HCT116 (cell line): ENCODE results near the gene ADD2. TPM values are rescaled to one million over a fixed set of nuclear protein-coding genes. Genes with fewer than 3 reads are reported as not detected.

Experiments used
- ATAC-seq: fragments of 200-7000 bp; cut with Tn5 transposase; 2 replicates; pipeline ENCODE4 v1.9.1; 2020; ENCODE audit warnings: mild to moderate bottlenecking, moderate library complexity
- BruUV-seq: library from RNA; stranded (reverse); fragments of 400-500 nt; replicated peaks from 2 replicates; lab custom pipeline; 2021; lab: Mats Ljungman, UMichigan
- CTCF ChIA-PET: fragments of 300-600 bp; sonication (Branson Sonifier 250); formaldehyde crosslinking; loops from one replicate; lab custom pipeline; 2021; ENCODE audit warnings: antibody characterized with exemption; lab: Charles Lee
- POLR2A ChIA-PET: fragments of 300-600, 350-600 bp; sonication (Branson Sonifier 250); formaldehyde crosslinking; loops from one replicate; lab custom pipeline; 2021; ENCODE audit warnings: antibody characterized with exemption; lab: Charles Lee
- RAD21 ChIA-PET, 2 experiments: fragments of 300-600 bp; sonication (Branson Sonifier 250); formaldehyde crosslinking; loops; one replicate each; lab custom pipeline; 2023; ENCODE audit warnings: low total read pairs in 2 of 2; ENCODE audit not compliant: uncharacterized antibody in 2 of 2, unreplicated experiment in 2 of 2, low non-redundant PET in 1 of 2; lab: Charles Lee
- DNase-seq: peaks from one replicate; pipeline ENCODE4 v3.0.0-alpha.2; 2010; ENCODE audit warnings: low read depth, low spot score
- H2AFZ ChIP-seq: fragments of 200-600 bp; shearing (Covaris generic), sonication (generic); 2 replicates; pipeline ENCODE4 v1.6.1; 2017; ENCODE audit warnings: low read depth, mixed run types, mixed read lengths, antibody characterized with exemption, low read length; ENCODE audit not compliant: poor library complexity, severe bottlenecking
- H3K27ac ChIP-seq: 2 replicates; pipeline ENCODE4 v1.5.1; 2012; ENCODE audit warnings: low read depth, low read length
- H3K27me3 ChIP-seq: fragments of 200-600 bp; sonication (generic); 2 replicates; pipeline ENCODE4 v1.6.1; 2016; ENCODE audit warnings: mixed run types, low read length, mixed read lengths; ENCODE audit not compliant: insufficient read depth
- H3K36me3 ChIP-seq, 2 experiments: fragments of 200-500 bp in 1 of 2; fragments of 200-600 bp in 1 of 2; sonication (Bioruptor generic) in 1 of 2; sonication (generic) in 1 of 2; 2 replicates each; pipeline versions ENCODE4 v1.5.1 to v1.6.1; 2014 to 2016; ENCODE audit warnings: low read length in 2 of 2, inconsistent platforms in 1 of 2, mixed read lengths in 1 of 2, mixed run types in 1 of 2; ENCODE audit not compliant: insufficient read depth in 2 of 2, control insufficient read depth in 1 of 2
- H3K4me1 ChIP-seq, 2 experiments: fragments of 200-600 bp in 1 of 2; sonication (generic) in 1 of 2; 2 replicates each; pipeline versions ENCODE4 v1.5.1 to v1.6.1; 2012 to 2017; ENCODE audit warnings: low read length in 2 of 2, inconsistent platforms in 1 of 2, mild to moderate bottlenecking in 1 of 2, mixed read lengths in 1 of 2, mixed run types in 1 of 2, moderate library complexity in 1 of 2; ENCODE audit not compliant: insufficient read depth in 2 of 2, control insufficient read depth in 1 of 2
- H3K4me2 ChIP-seq: fragments of 200-600 bp; sonication (generic); 2 replicates; pipeline ENCODE4 v1.6.1; 2017; ENCODE audit warnings: mixed run types, low read length, mixed read lengths
- H3K4me3 ChIP-seq, 2 experiments: fragments of 200-600 bp in 1 of 2; sonication (generic) in 1 of 2; replicated peaks in 1 of 2; 2 replicates each; pipeline ENCODE4 v1.5.1; 2011 to 2016; ENCODE audit warnings: low read length in 2 of 2, control low read depth in 1 of 2, low read depth in 1 of 2, mild to moderate bottlenecking in 1 of 2, mixed read lengths in 1 of 2, mixed run types in 1 of 2
- H3K79me2 ChIP-seq: fragments of 200-600 bp; sonication (generic); 2 replicates; pipeline ENCODE4 v1.6.1; 2017; ENCODE audit warnings: mild to moderate bottlenecking, mixed run types, low read length, moderate library complexity, mixed read lengths; ENCODE audit not compliant: insufficient read depth
- H3K9ac ChIP-seq: fragments of 200-600 bp; sonication (generic); 2 replicates; pipeline ENCODE4 v1.6.1; 2016; ENCODE audit warnings: low read length, mixed read lengths
- H3K9me2 ChIP-seq: fragments of 200-600 bp; sonication (generic), shearing (Covaris generic); 2 replicates; pipeline ENCODE4 v1.6.1; 2017; ENCODE audit warnings: mixed run types, mild to moderate bottlenecking, moderate library complexity; ENCODE audit not compliant: insufficient read depth
- H3K9me3 ChIP-seq, 2 experiments: fragments of 200-500 bp in 1 of 2; fragments of 200-600 bp in 1 of 2; sonication (Bioruptor generic) in 1 of 2; sonication (generic) in 1 of 2; 2 replicates each; pipeline ENCODE4 v1.6.1; 2014 to 2017; ENCODE audit warnings: low read length in 2 of 2, mixed read lengths in 2 of 2, inconsistent platforms in 1 of 2, low read depth in 1 of 2, mild to moderate bottlenecking in 1 of 2, mixed run types in 1 of 2, moderate library complexity in 1 of 2; ENCODE audit not compliant: control insufficient read depth in 1 of 2, insufficient read depth in 1 of 2
- H4K20me1 ChIP-seq: fragments of 200-600 bp; sonication (generic), shearing (Covaris generic); 2 replicates; pipeline ENCODE4 v1.6.1; 2017; ENCODE audit warnings: mixed run types, mild to moderate bottlenecking, moderate library complexity; ENCODE audit not compliant: insufficient read depth
- CBX3 ChIP-seq: IDR thresholded peaks from 2 replicates; pipeline ENCODE4 v1.6.1; 2012; ENCODE audit warnings: low read depth
- CEBPB ChIP-seq: IDR thresholded peaks from 2 replicates; pipeline ENCODE4 v1.6.1; 2012; ENCODE audit warnings: low read depth
- ELF1 ChIP-seq: IDR thresholded peaks from 2 replicates; pipeline ENCODE4 v1.6.1; 2012; ENCODE audit warnings: low read depth, borderline replicate concordance
- EZH2 ChIP-seq: fragments of 200-600 bp; sonication (generic); IDR thresholded peaks from 2 replicates; pipeline ENCODE4 v1.6.1; 2017; ENCODE audit warnings: antibody characterized with exemption, mixed run types
- JUND ChIP-seq: IDR thresholded peaks from 2 replicates; pipeline ENCODE4 v1.6.1; 2012
- POLR2A ChIP-seq: IDR thresholded peaks from 2 replicates; pipeline ENCODE4 v1.7.0; 2011; ENCODE audit warnings: borderline replicate concordance; ENCODE audit not compliant: insufficient read depth, insufficient read length; ENCODE audit errors: extremely low read depth
- POLR2AphosphoS5 ChIP-seq: IDR thresholded peaks from 2 replicates; pipeline ENCODE4 v1.6.1; 2011; ENCODE audit warnings: mild to moderate bottlenecking, low read depth, low read length, moderate library complexity
- SIN3A ChIP-seq: IDR thresholded peaks from 2 replicates; pipeline ENCODE4 v1.6.1; 2012; ENCODE audit warnings: low read depth
- SP1 ChIP-seq: IDR thresholded peaks from 2 replicates; pipeline ENCODE4 v1.6.1; 2012; ENCODE audit warnings: low read depth
- SRF ChIP-seq: IDR thresholded peaks from 2 replicates; pipeline ENCODE4 v1.6.1; 2012; ENCODE audit warnings: low read depth
- TCF7L2 ChIP-seq: IDR thresholded peaks from 2 replicates; pipeline ENCODE4 v1.7.0; 2011; ENCODE audit warnings: borderline replicate concordance, inconsistent platforms; ENCODE audit not compliant: insufficient read depth, insufficient read length; ENCODE audit errors: extremely low read depth
- YY1 ChIP-seq: IDR thresholded peaks from 2 replicates; pipeline ENCODE4 v1.6.1; 2011; ENCODE audit warnings: low read length, low read depth, moderate library complexity, mild to moderate bottlenecking; ENCODE audit not compliant: insufficient replicate concordance; ENCODE audit errors: extremely low read depth
- ZFX ChIP-seq: fragments of 450-650 bp; IDR thresholded peaks from 2 replicates; pipeline ENCODE4 v1.6.1; 2017
- intact Hi-C: fragments of 100-400 bp; cut with micrococcal nuclease; formaldehyde crosslinking; loops from 2 replicates; pipeline ENCODE4 v1.10.0; 2022
- total RNA-seq: library from RNA; stranded (reverse); gene quantifications from one replicate; pipeline ENCODE4 v1.2.1, GENCODE V29; 2021; ENCODE audit not compliant: unreplicated experiment
- TF ChIP-seq, protein P1 (sequence below), 3 experiments: fragments of 200-600 bp in 1 of 3; sonication (generic) in 1 of 3; IDR thresholded peaks in 2 of 3; conservative IDR thresholded peaks in 1 of 3; 2 replicates each; pipeline ENCODE4 v1.5.1; 2012 to 2017; ENCODE audit warnings: low read depth in 2 of 3, low read length in 2 of 3, antibody characterized with exemption in 1 of 3, borderline replicate concordance in 1 of 3, control low read depth in 1 of 3, mild to moderate bottlenecking in 1 of 3, mixed read lengths in 1 of 3, mixed run types in 1 of 3, moderate library complexity in 1 of 3; ENCODE audit not compliant: insufficient read depth in 1 of 3
- TF ChIP-seq, protein P2 (sequence below): IDR thresholded peaks from 2 replicates; pipeline ENCODE4 v1.6.1; 2012; ENCODE audit warnings: low read depth
- TF ChIP-seq, protein P3 (sequence below): IDR thresholded peaks from 2 replicates; pipeline ENCODE4 v1.6.1; 2012

The ADD2 gene
- total RNA-seq, 1 experiment from 2014 or later: 0.15 TPM

DNA sequence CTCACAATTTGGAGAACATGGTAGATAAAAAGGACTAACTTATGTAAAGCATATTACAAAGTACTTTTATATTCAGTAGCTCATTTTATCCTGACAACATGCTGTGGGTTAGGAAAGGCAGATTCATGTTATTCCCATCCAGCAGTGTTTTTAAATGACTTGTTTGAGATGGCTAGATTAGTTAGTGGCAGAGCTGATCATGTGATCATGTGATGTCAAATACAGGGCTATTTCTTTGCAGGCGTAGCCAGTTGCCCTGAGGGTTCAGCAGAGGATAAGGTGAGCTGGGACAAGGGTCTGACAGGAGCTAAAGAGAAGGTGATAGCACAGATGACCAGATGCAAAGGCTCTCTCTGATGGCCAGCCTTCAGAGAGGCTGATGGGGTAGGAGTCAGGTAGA is 97.8 kb downstream of the ADD2 start:
- TF ChIP-seq POLR2A: no peak
- no peak for TF ChIP-seq SP1
- TF ChIP-seq, protein P1, sequence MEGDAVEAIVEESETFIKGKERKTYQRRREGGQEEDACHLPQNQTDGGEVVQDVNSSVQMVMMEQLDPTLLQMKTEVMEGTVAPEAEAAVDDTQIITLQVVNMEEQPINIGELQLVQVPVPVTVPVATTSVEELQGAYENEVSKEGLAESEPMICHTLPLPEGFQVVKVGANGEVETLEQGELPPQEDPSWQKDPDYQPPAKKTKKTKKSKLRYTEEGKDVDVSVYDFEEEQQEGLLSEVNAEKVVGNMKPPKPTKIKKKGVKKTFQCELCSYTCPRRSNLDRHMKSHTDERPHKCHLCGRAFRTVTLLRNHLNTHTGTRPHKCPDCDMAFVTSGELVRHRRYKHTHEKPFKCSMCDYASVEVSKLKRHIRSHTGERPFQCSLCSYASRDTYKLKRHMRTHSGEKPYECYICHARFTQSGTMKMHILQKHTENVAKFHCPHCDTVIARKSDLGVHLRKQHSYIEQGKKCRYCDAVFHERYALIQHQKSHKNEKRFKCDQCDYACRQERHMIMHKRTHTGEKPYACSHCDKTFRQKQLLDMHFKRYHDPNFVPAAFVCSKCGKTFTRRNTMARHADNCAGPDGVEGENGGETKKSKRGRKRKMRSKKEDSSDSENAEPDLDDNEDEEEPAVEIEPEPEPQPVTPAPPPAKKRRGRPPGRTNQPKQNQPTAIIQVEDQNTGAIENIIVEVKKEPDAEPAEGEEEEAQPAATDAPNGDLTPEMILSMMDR (IDR thresholded peaks at IDR 0.05 in 2 of 3, conservative IDR thresholded peaks at IDR 0.05 in 1 of 3; ENCODE audit: borderline replicate concordance in 1 of 3, insufficient read depth in 1 of 3, low read depth in 2 of 3, low read length in 2 of 3): no peak
- TF ChIP-seq ELF1: no peak
- TF ChIP-seq, all 23 proteins: peak for 0
- no peak overlapping the region for H3K9ac ChIP-seq
- no peak overlapping the region for H3K4me2 ChIP-seq
- no peaks in the 10 kb centered on the region for H3K79me2 ChIP-seq
- H3K9me3 ChIP-seq: no peaks in the 10 kb centered on the region
- intact Hi-C loops: no loop called here
- CTCF ChIA-PET: interaction anchor here (1.5 to 1.9 kb wide), 2 partner anchors 9 to 17 kb away, joined by 4 to 6 read pairs; no protein-coding TSS in a partner anchor
- H3K4me1 ChIP-seq: peaks cover 4 to 10% of the 10 kb centered on the region in 2 experiments; a peak in 2 of 4 replicates
- no peaks in the 10 kb centered on the region for H4K20me1 ChIP-seq
- ATAC-seq (no peak), DNase-seq (no peak)
- H3K9me2 ChIP-seq: no peaks in the 10 kb centered on the region
- H3K27me3 ChIP-seq: no peaks in the 10 kb centered on the region
- POLR2A ChIA-PET: no interaction called here
- no TSS peak for BruUV-seq
- no peak overlapping the region for H3K4me3 ChIP-seq
- no peaks in the 10 kb centered on the region for H3K36me3 ChIP-seq
- RAD21 ChIA-PET: no interaction called here
- H2AFZ ChIP-seq: no peak overlapping the region
- H3K27ac ChIP-seq: no peak overlapping the region

DNA sequence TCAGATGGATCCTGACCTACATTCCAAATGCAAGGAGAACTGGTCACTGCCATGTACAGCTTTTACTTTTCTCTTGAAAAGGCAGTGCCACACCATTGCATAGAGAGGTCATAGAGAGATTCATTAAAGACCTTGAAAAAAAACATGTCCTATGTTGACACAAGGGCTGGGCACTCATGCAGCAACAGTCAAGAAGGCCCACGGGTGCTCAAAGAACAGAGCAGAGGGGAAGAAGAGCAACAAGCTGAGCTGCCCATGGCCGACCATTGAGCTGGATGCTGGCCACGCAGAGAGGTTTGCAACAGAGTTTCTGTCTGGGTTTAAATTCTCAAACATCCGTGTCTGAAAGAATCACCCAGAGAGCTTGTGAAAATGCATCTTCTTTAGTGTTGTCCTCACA is 99.1 kb downstream of the ADD2 start:
- Histone ChIP-seq H3K4me2 (no peak overlapping the region), H3K27ac (no peak overlapping the region), H3K9me2 (no peaks in the 10 kb centered on the region), H3K4me1 (peaks cover 4 to 10% of the 10 kb centered on the region in 2 experiments; a peak in 2 of 4 replicates), H3K36me3 (no peaks in the 10 kb centered on the region), H3K4me3 (no peak overlapping the region), H3K9ac (no peak overlapping the region), H3K9me3 (no peaks in the 10 kb centered on the region), H2AFZ (no peak overlapping the region), H3K27me3 (no peaks in the 10 kb centered on the region), H3K79me2 (no peaks in the 10 kb centered on the region)
- ATAC-seq: no peak
- POLR2A ChIA-PET: no interaction called here
- DNase-seq: no peak
- intact Hi-C loops: no loop called here
- BruUV-seq: no TSS peak
- RAD21 ChIA-PET: no interaction called here
- TF ChIP-seq EZH2 (no peak), ZFX (no peak), POLR2A (no peak), YY1 (no peak), TCF7L2 (no peak), SIN3A (no peak), SRF (no peak), SP1 (no peak), CEBPB (no peak), POLR2AphosphoS5 (no peak), CBX3 (no peak), JUND (no peak)
- TF ChIP-seq, protein P2, sequence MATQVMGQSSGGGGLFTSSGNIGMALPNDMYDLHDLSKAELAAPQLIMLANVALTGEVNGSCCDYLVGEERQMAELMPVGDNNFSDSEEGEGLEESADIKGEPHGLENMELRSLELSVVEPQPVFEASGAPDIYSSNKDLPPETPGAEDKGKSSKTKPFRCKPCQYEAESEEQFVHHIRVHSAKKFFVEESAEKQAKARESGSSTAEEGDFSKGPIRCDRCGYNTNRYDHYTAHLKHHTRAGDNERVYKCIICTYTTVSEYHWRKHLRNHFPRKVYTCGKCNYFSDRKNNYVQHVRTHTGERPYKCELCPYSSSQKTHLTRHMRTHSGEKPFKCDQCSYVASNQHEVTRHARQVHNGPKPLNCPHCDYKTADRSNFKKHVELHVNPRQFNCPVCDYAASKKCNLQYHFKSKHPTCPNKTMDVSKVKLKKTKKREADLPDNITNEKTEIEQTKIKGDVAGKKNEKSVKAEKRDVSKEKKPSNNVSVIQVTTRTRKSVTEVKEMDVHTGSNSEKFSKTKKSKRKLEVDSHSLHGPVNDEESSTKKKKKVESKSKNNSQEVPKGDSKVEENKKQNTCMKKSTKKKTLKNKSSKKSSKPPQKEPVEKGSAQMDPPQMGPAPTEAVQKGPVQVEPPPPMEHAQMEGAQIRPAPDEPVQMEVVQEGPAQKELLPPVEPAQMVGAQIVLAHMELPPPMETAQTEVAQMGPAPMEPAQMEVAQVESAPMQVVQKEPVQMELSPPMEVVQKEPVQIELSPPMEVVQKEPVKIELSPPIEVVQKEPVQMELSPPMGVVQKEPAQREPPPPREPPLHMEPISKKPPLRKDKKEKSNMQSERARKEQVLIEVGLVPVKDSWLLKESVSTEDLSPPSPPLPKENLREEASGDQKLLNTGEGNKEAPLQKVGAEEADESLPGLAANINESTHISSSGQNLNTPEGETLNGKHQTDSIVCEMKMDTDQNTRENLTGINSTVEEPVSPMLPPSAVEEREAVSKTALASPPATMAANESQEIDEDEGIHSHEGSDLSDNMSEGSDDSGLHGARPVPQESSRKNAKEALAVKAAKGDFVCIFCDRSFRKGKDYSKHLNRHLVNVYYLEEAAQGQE: no peak
- TF ChIP-seq, protein P3, sequence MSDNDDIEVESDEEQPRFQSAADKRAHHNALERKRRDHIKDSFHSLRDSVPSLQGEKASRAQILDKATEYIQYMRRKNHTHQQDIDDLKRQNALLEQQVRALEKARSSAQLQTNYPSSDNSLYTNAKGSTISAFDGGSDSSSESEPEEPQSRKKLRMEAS: no peak
- TF ChIP-seq, all 23 proteins: peak for 0
- CTCF ChIA-PET: interaction anchor here (0.8 kb wide), 1 partner anchor 13 kb away, joined by 3 read pairs; no protein-coding TSS in a partner anchor
- no peaks in the 10 kb centered on the region for H4K20me1 ChIP-seq
